Ovary (tissue), 9 donors: ENCODE data around the gene UNC13D. TPM values are rescaled to one million over a fixed set of nuclear protein-coding genes. Genes with fewer than 3 reads are reported as not detected.

Experiments
- DNase-seq, 5 donors: peaks; one replicate each; pipeline ENCODE4 v3.0.0-alpha.2; 2019 to 2020
- H3K27ac ChIP-seq, 2 donors: fragments of 200-600 bp; one replicate each; pipeline versions ENCODE4 v1.5.1 to v1.8.0; 2019 to 2022
- H3K27me3 ChIP-seq: fragments of 200-600 bp; one replicate; pipeline ENCODE4 v1.8.0; 2022
- H3K36me3 ChIP-seq: fragments of 200-600 bp; sonication (generic); one replicate; pipeline ENCODE4 v1.5.1; 2019
- H3K4me1 ChIP-seq: one replicate; pipeline ENCODE4 v1.8.1; 2013; ENCODE audit warnings: mild to moderate bottlenecking, moderate library complexity; ENCODE audit not compliant: insufficient read depth
- H3K4me3 ChIP-seq: fragments of 200-600 bp; sonication (generic); one replicate; pipeline ENCODE4 v1.5.1; 2017
- H3K9me3 ChIP-seq, 2 donors: fragments of 200-600 bp in 1 of 2; sonication (generic) in 1 of 2; one replicate each; pipeline versions ENCODE4 v1.5.1 to v1.8.1; 2013 to 2019; ENCODE audit warnings: mild to moderate bottlenecking in 1 of 2, moderate library complexity in 1 of 2
- CTCF ChIP-seq, 3 donors: fragments of 450-650 bp in 2 of 3; fragments of 200-600 bp in 1 of 3; IDR thresholded peaks; one replicate each; pipeline versions ENCODE4 v1.5.1 to v1.8.0; 2016 to 2022; ENCODE audit warnings: antibody characterized with exemption in 3 of 3, mild to moderate bottlenecking in 1 of 3
- EP300 ChIP-seq: sonication (generic); formaldehyde crosslinking; IDR thresholded peaks from one replicate; pipeline ENCODE4 v1.6.1; 2017; ENCODE audit warnings: antibody characterized with exemption
- POLR2A ChIP-seq: fragments of 450-650 bp; IDR thresholded peaks from one replicate; pipeline ENCODE4 v1.6.1; 2017; ENCODE audit warnings: antibody characterized with exemption, mild to moderate bottlenecking, moderate library complexity
- WGBS, 3 donors: extraction: QIAGEN DNeasy Blood & Tissue Kit in 1 of 3; methylation state at CpG; one replicate each; pipeline versions ENCODE4 v1.1.5 to v1.1.7; 2013 to 2017; 5-methylcytosine and 5-hydroxymethylcytosine counted together
- intact Hi-C, 4 donors: fragments of 100-400 bp; cut with DNase I; formaldehyde crosslinking; loops; one replicate each; pipeline versions ENCODE4 v1.11.0 to v1.15.1; 2022 to 2023
- polyA plus RNA-seq, 2 donors: library from polyadenylated mRNA; stranded (reverse); fragments of 200-250 nt in 1 of 2; fragments of 350-450 nt in 1 of 2; fragmentation: Illumina TruSeq in 1 of 2; extraction: RNeasy Lipid Tissue Mini Kit (QIAGEN cat#74804) in 1 of 2; gene quantifications; one replicate each; pipeline ENCODE4 v1.2.3, GENCODE V29; 2013 to 2014
- total RNA-seq, 7 donors: library from RNA; depleted of rRNA in 2 of 7; stranded (reverse); fragments of >200 nt in 2 of 7; fragmentation: NEBNext Ultra II Directional in 3 of 7; extraction: Animal tissue kit (Norgen Biotek cat#: 25700) in 3 of 7; gene quantifications; one replicate each; pipeline versions ENCODE4 v1.1.0 to v1.2.4, GENCODE V29; 2016 to 2023
- donor health status: DM: no; HTN: no; CAD: no; lungs with moderate emphysema.
- donor health status: DM: no; HTN: no; CAD: no.
- donor health status: Bipolar disorder and iron deficiency.
- donor health status: DM: yes; HTN: yes; CAD: no.
- donor health status: DM: no; HTN: no; CAD: no.
- donor health status: DM: yes; HTN: yes; CAD: no.

Gene UNC13D
- total and polyA plus RNA-seq, 9 donors, result 8.9 to 24.9 (median 14.1) TPM

- Histone ChIP-seq H3K4me1 (peaks cover 3% of the 10 kb centered on the region), H3K4me3 (peak overlapping the region; percentile 25), H3K27me3 (no peaks in the 10 kb centered on the region), H3K36me3 (no peaks in the 10 kb centered on the region), H3K9me3 (no peaks in the 10 kb centered on the region), H3K27ac (peak overlapping the region in 1 of 2 donors; percentile 57)
- intact Hi-C loops, result no loop called here
- 58 to 69% (median 62%) methylated on average over 11 of the region's 11 CpGs for WGBS, 3 donors
- TF ChIP-seq EP300, result no peak
- TF ChIP-seq CTCF (IDR thresholded peaks at IDR 0.05), result no peak
- no peak for TF ChIP-seq POLR2A
- no peak for DNase-seq
These were observed 16.2 kb downstream of the UNC13D start for GRCh38 chr17:75828076-75828400.

- no peak for TF ChIP-seq POLR2A
- peak; percentile 40 to 56 (median 55) for TF ChIP-seq CTCF (IDR thresholded peaks at IDR 0.05)
- TF ChIP-seq EP300, result no peak
- H3K9me3 ChIP-seq, result no peaks in the 10 kb centered on the region
- no peaks in the 10 kb centered on the region for H3K36me3 ChIP-seq
- 24 to 48% (median 32%) methylated on average over 5 to 21 of the region's 21 CpGs for WGBS, 3 donors
- H3K4me1 ChIP-seq, result peaks cover 3% of the 10 kb centered on the region
- peak; percentile 65 to 85 (median 75) for DNase-seq
- intact Hi-C loops, result no loop called here
- peak overlapping the region; percentile 25 for H3K4me3 ChIP-seq
- peak overlapping the region; percentile 21 to 57 for H3K27ac ChIP-seq
- no peaks in the 10 kb centered on the region for H3K27me3 ChIP-seq
These were observed 16.7 kb downstream of the UNC13D start for GRCh38 chr17:75827308-75828075.

- H3K27me3 ChIP-seq, result no peaks in the 10 kb centered on the region
- intact Hi-C loops, result no loop called here
These were observed 17.5 kb downstream of the UNC13D start for GRCh38 chr17:75826561-75827307.

More at GRCh38 chr17:75826561-75827307, 17.5 kb downstream of the UNC13D start:
- Histone ChIP-seq H3K27ac (peak overlapping the region in 1 of 2 donors; percentile 57), H3K36me3 (no peaks in the 10 kb centered on the region), H3K9me3 (no peaks in the 10 kb centered on the region), H3K4me1 (peaks cover 3% of the 10 kb centered on the region), H3K4me3 (no peak overlapping the region)
- no peak for TF ChIP-seq POLR2A
- TF ChIP-seq EP300, result no peak
- TF ChIP-seq CTCF (IDR thresholded peaks at IDR 0.05), result no peak
- DNase-seq, result no peak
- 81 to 82% (median 82%) methylated on average over 14 of the region's 14 CpGs for WGBS, 3 donors
